Prostate gland (tissue), 2 donors: ENCODE results near the gene CIDEA. TPM values are rescaled to one million over a fixed set of nuclear protein-coding genes. Genes with fewer than 3 reads are reported as not detected.

Source experiments
- DNase-seq: peaks from one replicate; pipeline ENCODE4 v3.0.0-alpha.2; 2019; ENCODE audit warnings: low spot score
- H3K27ac ChIP-seq, 2 donors: fragments of 200-600 bp; sonication (generic); 2 replicates each; pipeline ENCODE4 v1.5.1; 2017 to 2019
- H3K27me3 ChIP-seq: fragments of 200-600 bp; sonication (generic); replicated peaks from 2 replicates; pipeline ENCODE4 v1.5.1; 2019; ENCODE audit not compliant: insufficient read depth
- H3K36me3 ChIP-seq, 2 donors: fragments of 200-600 bp; sonication (generic); 1 replicate in 1 of 2; 2 replicates in 1 of 2; pipeline versions ENCODE4 v1.5.1 to v1.8.1; 2017 to 2019
- H3K4me1 ChIP-seq: fragments of 200-600 bp; sonication (generic); replicated peaks from 2 replicates; pipeline ENCODE4 v1.5.1; 2019
- H3K4me3 ChIP-seq, 2 donors: fragments of 200-600 bp; sonication (generic); 2 replicates each; pipeline ENCODE4 v1.5.1; 2017 to 2019
- H3K9me3 ChIP-seq: fragments of 200-600 bp; sonication (generic); 2 replicates; pipeline ENCODE4 v1.5.1; 2017
- CTCF ChIP-seq, 4 experiments: fragments of 200-600 bp in 2 of 4; fragments of 450-650 bp in 2 of 4; sonication (generic) in 2 of 4; IDR thresholded peaks; 1 replicate in 3 of 4; 2 replicates in 1 of 4; pipeline ENCODE4 v1.5.1; 2016 to 2019; ENCODE audit warnings: antibody characterized with exemption in 4 of 4, mild to moderate bottlenecking in 2 of 4, moderate library complexity in 2 of 4
- POLR2A ChIP-seq: fragments of 450-650 bp; IDR thresholded peaks from one replicate; pipeline ENCODE4 v1.6.1; 2016; ENCODE audit warnings: antibody characterized with exemption, mild to moderate bottlenecking
- POLR2AphosphoS5 ChIP-seq: sonication (generic); formaldehyde crosslinking; IDR thresholded peaks from one replicate; pipeline ENCODE4 v1.6.1; 2017; ENCODE audit warnings: antibody characterized with exemption
- WGBS: methylation state at CpG from one replicate; pipeline ENCODE4 v1.1.5; 2018; 5-methylcytosine and 5-hydroxymethylcytosine counted together
- intact Hi-C: fragments of 100-400 bp; cut with DNase I; formaldehyde crosslinking; loops from one replicate; pipeline ENCODE4 v1.14.2; 2022
- small RNA-seq, 2 donors: library from RNA; depleted of rRNA; stranded (forward); fragments of <200 nt; gene quantifications; one replicate each; pipeline ENCODE3, GENCODE V24; 2016
- total RNA-seq, 2 donors: library from RNA; depleted of rRNA; stranded (reverse); fragments of >200 nt; gene quantifications; one replicate each; pipeline ENCODE4 v1.1.0, GENCODE V29; 2016

Gene CIDEA
- total RNA-seq, 2 donors from 2014 or later = not detected

GRCh38 chr18:12325726-12326245 lies 71.6 kb downstream of the CIDEA start:
- Histone ChIP-seq H3K36me3 (peaks cover 0 to 9% of the 10 kb centered on the region in 2 donors), H3K27me3 (no peaks in the 10 kb centered on the region), H3K4me3 (no peak overlapping the region), H3K9me3 (no peaks in the 10 kb centered on the region), H3K4me1 (no peaks in the 10 kb centered on the region), H3K27ac (no peak overlapping the region)
- no peak for DNase-seq
- intact Hi-C loops = no loop called here
- WGBS = 97% methylated on average over 29 of the region's 29 CpGs
- no peak for TF ChIP-seq POLR2A

- 82% methylated on average over 12 of the region's 12 CpGs for WGBS
- Histone ChIP-seq H3K27me3 (no peaks in the 10 kb centered on the region), H3K9me3 (no peaks in the 10 kb centered on the region), H3K4me3 (no peak overlapping the region), H3K36me3 (peaks cover 0 to 9% of the 10 kb centered on the region in 2 donors), H3K27ac (no peak overlapping the region), H3K4me1 (no peaks in the 10 kb centered on the region)
- no peak for DNase-seq
- intact Hi-C loops = no loop called here
- no peak for TF ChIP-seq POLR2A
- TF ChIP-seq POLR2AphosphoS5 = no peak
- TF ChIP-seq CTCF (IDR thresholded peaks at IDR 0.05) = no peak
Observed at GRCh38 chr18:12326711-12327460, 72.7 kb downstream of the CIDEA start.

Small RNA genes lying within 50 kb of the gene (small RNA-seq; reads per million reads assigned to genes)
- gene RNU6-170P = 0 reads per million in 2 donors

Other genes with a start within 250 kb of the CIDEA start
- gene ANKRD62, start 160.5 kb upstream of the CIDEA start, total RNA-seq = 1 to 10 TPM in 1 of 2 donors, not detected in 1; 4.3 TPM
- 100 to 1,000 TPM in 1 of 2 donors, 10 to 100 TPM in 1; 51.9 to 133 TPM for gene TUBB6, start 53.9 kb downstream of the CIDEA start, total RNA-seq
- gene AFG3L2, start 122.9 kb downstream of the CIDEA start, total RNA-seq = 10 to 100 TPM; 39.7 to 51.5 TPM
- gene PRELID3A, start 153.6 kb downstream of the CIDEA start, total RNA-seq = 1 to 10 TPM; 1.3 to 6.9 TPM